ENCODE results near the gene RNGTT.
"Not testable (repeated sequence)": the region's sequence is repeated elsewhere in the genome, so short reads cannot be mapped to it uniquely, and the experiment has no call there.

RNGTT gene

DNA sequence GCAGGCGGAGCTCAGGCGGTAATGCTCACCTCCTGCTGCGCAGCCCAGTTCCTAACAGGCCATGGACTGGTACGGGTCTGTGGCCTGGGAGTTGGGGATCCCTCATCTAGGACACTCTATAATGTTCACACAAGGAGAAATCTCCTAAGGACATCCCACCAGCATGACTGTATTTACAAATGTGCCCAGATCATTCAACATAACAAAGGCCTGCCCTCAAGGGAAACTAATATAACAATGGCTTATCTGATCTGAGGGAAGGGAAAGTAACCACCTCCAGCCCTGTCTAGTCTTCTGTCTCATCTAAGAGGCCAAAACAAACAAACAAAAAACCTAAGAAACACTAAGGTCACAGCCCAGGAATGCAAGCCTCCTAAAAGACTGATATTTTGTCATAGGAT lies 232.8 kb downstream of the RNGTT start:
- DNase-seq (ENCODE audit: low read depth in 1 of 2, low spot score in 1 of 2): peak in 1 of 2 experiments; percentile 66
- in situ Hi-C loops (cut with HindIII; ENCODE audit: low pct_unique_long_range_greater_than_20kb, low sequenced_read_pairs): no loop called here

DNA sequence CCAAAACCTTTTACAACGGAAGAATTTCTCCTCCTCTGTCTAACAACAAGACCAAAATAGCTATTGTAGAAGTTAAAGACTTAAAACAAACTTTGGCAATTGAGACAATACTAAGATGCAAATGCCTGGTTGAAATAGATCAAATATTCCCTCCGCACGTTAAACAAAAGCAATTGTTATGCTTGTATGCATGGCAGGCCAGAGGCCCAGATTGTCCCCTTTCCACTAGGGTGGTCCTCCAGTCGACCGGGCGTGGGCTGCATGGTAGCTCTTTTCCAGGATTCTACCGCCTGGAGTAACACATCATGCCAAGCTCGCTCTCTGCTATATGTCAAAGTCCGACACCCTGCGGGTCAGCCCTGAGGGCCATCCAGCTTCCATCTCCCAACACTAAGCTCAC lies 234.7 kb downstream of the RNGTT start:
- TF ChIP-seq JUND (IDR thresholded peaks at IDR 0.05; ENCODE audit: low read depth): no peak
- in situ Hi-C loops (cut with HindIII; ENCODE audit: low pct_unique_long_range_greater_than_20kb, low sequenced_read_pairs): no loop called here
- no peak for DNase-seq (ENCODE audit: low read depth in 1 of 2, low spot score in 1 of 2)

More for the DNA sequence above, 232.8 kb downstream of the RNGTT start:
- no peak for TF ChIP-seq JUND (IDR thresholded peaks at IDR 0.05; ENCODE audit: low read depth)

DNA sequence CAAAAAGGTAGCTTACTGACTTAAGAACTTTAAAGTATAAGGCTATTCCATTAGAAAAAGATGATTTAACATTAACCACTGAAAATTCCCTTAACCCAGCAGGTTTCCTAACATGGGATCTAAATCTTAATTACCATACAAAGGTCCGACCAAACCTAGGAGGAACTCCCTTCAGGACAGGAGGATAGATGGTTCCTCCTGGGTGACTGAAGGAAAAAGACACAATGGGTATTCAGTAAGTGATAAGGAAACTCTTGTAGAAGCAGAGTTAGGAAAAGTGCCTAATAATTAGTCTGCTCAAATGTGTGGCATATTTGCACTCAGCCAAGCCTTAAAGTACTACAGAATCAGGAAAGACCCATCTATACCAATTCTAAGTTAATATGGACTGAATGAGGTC lies 237.0 kb downstream of the RNGTT start:
- DNase-seq (ENCODE audit: low read depth in 1 of 2, low spot score in 1 of 2); in situ Hi-C loops (cut with HindIII; ENCODE audit: low pct_unique_long_range_greater_than_20kb, low sequenced_read_pairs): not testable (repeated sequence)

DNA sequence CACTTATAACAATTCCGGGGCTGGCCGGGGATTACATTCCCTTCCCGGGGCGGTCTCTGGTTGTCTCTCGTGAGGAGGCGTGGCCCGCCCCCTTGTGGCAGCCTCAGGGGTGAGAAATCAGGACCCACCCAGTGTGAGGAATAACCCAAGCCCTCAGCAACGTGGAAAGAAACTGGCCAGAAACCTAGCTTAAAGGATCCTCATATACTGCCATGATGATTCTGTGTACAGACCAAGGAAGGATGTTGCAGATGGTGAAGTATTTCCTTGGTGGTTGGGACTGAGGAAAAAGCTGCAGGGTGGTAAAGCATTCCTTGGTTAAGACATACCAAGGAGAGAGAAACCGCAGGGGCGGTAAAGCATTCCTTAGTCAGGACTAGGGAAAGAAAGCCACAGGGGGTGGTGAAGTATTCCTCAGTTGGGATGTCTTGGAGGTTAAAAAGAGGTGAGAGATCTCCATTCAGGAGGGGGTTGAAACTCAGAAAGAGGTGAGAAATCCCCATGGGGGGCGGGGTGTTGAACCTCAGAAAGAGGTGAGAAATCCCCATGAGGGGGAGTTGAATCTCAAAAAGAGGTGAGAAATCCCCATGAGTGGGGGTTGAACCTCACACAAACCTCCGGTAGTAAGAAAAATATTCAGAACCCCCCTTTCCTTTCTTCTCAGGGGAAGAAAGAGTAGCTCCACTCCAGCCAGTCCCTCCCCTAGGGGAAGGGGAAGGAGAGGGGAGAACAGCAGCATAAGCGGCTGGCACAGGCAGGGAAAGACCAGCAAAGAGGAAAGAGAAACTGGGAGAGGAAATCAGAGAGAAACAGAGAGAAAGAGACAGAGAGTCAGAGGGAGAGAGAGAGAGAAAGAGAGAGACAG lies 238.1 kb downstream of the RNGTT start:
- in situ Hi-C loops (cut with HindIII; ENCODE audit: low pct_unique_long_range_greater_than_20kb, low sequenced_read_pairs): no loop called here
- no peak for TF ChIP-seq JUND (IDR thresholded peaks at IDR 0.05; ENCODE audit: low read depth)
- DNase-seq (ENCODE audit: low read depth in 1 of 2, low spot score in 1 of 2): no peak

DNA sequence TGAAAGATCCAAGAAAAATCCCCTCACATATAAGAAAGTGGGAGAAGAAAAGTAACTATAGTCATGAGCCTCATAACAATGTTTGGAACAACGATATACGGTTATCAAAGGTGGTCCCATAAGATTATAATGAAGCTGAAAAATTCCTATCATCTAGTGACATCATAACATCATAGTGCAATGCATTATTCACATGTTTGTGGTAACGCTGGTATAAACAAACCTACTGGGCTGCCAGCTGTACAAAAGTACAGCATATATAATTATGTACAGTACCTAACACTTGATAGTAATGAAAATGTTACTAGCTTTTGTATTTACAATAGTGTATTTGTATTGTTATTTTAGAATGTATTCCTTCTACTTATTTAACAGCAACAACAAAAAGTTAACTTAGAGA lies 240.7 kb downstream of the RNGTT start:
- DNase-seq (ENCODE audit: low read depth in 1 of 2, low spot score in 1 of 2): no peak
- no peak for TF ChIP-seq JUND (IDR thresholded peaks at IDR 0.05; ENCODE audit: low read depth)
- in situ Hi-C loops (cut with HindIII; ENCODE audit: low pct_unique_long_range_greater_than_20kb, low sequenced_read_pairs): no loop called here

DNA sequence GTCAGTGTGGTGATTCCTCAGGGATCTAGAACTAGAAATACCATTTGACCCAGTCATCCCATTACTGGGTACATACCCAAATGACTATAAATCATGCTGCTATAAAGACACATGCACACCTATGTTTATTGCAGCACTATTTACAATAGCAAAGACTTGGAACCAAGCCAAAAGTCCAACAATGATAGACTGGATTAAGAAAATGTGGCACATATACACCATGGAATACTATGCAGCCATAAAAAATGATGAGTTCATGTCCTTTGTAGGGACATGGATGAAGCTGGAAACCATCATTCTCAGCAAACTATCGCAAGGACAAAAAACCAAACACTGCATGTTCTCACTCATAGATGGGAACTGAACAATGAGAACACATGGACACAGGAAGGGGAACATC lies 247.0 kb downstream of the RNGTT start:
- in situ Hi-C loops (cut with HindIII; ENCODE audit: low pct_unique_long_range_greater_than_20kb, low sequenced_read_pairs); DNase-seq (ENCODE audit: low read depth in 1 of 2, low spot score in 1 of 2): not testable (repeated sequence)

DNA sequence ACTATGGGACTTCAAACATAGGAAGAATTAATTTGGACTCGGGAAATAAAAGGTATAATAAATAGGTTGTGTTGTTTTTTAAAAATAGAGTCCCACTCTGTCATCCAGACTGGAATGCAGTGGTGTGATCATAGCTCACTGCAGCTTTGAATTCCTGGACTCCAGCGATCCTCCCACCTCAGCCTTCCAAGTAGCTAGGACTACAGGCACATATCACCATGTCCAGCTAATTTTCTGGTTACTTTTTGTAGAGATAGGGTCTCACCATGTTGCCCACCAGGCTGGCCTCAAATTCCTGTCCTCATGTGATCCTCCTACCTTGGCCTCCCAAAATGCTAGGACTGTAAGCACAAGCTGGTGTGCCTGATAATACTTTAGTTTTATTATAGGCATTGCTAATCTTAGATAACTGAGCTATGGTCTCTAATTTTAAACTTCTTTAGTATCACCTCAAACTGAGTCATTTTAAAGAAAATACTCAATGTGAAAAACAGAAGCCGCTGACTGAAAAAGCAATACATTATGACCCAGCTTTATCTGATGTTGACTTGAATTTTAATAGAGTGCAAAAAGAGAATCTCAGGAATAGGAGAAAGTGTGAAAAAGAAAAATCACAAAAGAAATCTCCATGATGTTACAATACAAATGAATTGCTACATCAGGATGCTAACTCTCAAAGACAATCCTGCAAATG lies 251.0 kb downstream of the RNGTT start:
- in situ Hi-C loops (cut with HindIII; ENCODE audit: low pct_unique_long_range_greater_than_20kb, low sequenced_read_pairs): no loop called here
- TF ChIP-seq JUND (IDR thresholded peaks at IDR 0.05; ENCODE audit: low read depth): no peak
- DNase-seq (ENCODE audit: low read depth in 1 of 2, low spot score in 1 of 2): no peak

DNA sequence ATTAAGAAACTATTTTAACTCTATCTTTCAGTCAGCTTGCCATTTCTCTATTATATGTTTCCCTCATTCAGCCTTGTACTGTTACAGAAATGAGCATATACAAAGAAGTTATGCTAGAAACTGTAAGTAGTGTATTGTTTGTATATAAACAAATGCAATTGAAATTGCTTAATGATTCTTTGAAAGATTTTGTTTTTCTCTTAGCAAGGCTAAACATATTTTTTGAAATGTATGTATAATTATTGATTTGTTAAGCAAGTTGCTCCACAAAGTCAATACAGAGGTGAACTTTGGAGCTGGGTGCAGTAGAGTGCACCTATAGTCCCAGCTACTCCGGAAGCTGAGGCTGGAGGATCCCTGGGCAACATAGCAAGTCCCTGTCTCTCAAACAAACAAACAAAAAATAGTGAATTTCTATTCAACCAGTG lies 253.6 kb downstream of the RNGTT start:
- no peak for DNase-seq (ENCODE audit: low read depth in 1 of 2, low spot score in 1 of 2)
- TF ChIP-seq JUND (IDR thresholded peaks at IDR 0.05; ENCODE audit: low read depth): no peak
- in situ Hi-C loops (cut with HindIII; ENCODE audit: low pct_unique_long_range_greater_than_20kb, low sequenced_read_pairs): no loop called here

DNA sequence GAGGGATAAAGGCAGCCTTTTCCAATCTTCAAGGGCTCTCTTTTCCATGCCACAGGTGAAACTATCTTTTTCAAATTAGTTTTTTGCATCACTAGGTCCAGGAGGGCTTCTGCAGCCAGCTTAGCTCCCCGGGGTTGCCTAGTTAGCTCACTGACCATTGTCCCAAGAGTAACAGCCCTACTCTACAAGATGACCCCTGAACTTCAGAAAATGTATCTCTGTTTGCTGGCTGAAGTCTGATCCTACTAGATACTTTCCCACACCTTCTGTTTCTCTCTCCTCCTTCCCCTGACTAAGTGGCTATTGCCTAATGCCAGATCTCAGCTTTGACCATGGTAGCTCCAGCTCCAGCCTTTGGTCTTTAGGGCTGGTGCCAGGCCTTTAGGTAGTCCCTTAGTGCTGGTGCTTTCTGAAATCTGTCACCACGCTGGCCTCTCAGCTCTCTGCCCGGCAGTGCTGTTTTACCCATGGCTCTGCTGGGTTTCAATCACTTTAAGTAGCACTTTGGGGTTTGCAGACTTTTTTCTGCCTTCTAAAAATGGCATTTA lies 255.1 kb downstream of the RNGTT start:
- DNase-seq (ENCODE audit: low read depth in 1 of 2, low spot score in 1 of 2): no peak
- no peak for TF ChIP-seq JUND (IDR thresholded peaks at IDR 0.05; ENCODE audit: low read depth)
- in situ Hi-C loops (cut with HindIII; ENCODE audit: low pct_unique_long_range_greater_than_20kb, low sequenced_read_pairs): no loop called here

DNA sequence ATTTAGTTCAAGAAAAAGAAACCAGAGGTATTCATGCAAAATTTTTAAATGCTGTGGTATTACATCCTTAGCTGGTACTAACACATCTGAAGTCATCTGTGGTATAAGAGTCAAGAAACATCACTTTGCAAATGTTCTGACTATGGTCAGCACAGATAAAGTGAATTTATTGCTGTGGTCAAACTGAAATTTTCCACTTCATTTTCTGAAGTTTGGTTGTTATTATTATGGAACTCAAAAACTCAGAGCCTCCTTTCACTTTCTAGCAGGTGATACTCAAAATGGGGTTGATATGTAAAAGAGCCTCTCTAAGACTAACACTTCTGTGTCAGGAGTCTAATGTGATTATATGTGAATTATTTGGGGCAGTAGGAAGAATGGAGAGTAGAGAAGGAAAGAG lies 257.8 kb downstream of the RNGTT start:
- no peak for DNase-seq (ENCODE audit: low read depth in 1 of 2, low spot score in 1 of 2)

DNA sequence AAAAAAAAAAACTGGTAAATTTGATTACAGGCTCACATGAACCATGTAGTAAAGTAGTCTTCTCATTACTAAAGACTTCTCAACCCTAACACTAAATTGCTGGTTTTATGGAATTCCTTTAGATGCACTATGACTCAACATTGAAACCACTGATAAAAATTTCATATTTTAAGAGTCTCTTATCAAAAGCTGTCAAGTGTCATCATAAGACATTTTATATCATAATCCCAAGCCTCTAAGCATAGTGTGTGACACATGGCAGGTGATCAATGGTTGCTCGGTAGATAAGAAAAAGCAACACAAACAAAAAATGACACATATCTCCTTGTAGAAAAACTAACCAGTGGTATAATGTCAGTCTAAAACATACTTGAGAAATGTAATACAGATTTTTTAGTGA lies 258.4 kb downstream of the RNGTT start:
- no peak for DNase-seq (ENCODE audit: low read depth in 1 of 2, low spot score in 1 of 2)
- no peak for TF ChIP-seq JUND (IDR thresholded peaks at IDR 0.05; ENCODE audit: low read depth)
- in situ Hi-C loops (cut with HindIII; ENCODE audit: low pct_unique_long_range_greater_than_20kb, low sequenced_read_pairs): no loop called here

More for the DNA sequence above, 257.8 kb downstream of the RNGTT start:
- in situ Hi-C loops (cut with HindIII; ENCODE audit: low pct_unique_long_range_greater_than_20kb, low sequenced_read_pairs): no loop called here
- no peak for TF ChIP-seq JUND (IDR thresholded peaks at IDR 0.05; ENCODE audit: low read depth)

DNA sequence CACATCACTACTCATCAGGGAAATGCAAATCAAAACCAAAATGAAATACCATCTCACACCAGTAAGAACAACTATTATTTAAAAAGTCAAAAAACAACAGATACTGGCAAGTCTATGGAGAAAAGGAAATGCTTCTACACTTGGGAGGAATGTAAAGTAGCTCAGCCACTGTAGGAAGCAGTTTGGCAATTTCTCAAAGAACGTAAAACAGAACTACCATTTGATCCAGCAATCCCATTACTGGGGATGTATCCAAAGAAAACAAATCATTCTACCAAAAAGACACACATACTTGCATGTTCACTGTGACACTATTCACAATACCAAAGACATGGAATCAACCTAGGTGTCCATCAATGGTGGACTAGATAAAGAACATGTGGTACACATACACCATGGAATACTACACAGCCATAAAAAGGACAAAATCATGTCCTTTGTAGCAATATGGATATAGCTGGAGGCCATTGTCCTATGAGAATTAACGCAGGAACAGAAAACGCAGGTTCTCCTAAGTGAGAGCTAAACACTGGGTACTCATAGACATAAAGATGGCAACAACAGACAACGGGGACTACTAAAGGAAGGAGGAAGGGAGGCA lies 260.4 kb downstream of the RNGTT start:
- no peak for TF ChIP-seq JUND (IDR thresholded peaks at IDR 0.05; ENCODE audit: low read depth)
- in situ Hi-C loops (cut with HindIII; ENCODE audit: low pct_unique_long_range_greater_than_20kb, low sequenced_read_pairs): no loop called here
- no peak for DNase-seq (ENCODE audit: low read depth in 1 of 2, low spot score in 1 of 2)

DNA sequence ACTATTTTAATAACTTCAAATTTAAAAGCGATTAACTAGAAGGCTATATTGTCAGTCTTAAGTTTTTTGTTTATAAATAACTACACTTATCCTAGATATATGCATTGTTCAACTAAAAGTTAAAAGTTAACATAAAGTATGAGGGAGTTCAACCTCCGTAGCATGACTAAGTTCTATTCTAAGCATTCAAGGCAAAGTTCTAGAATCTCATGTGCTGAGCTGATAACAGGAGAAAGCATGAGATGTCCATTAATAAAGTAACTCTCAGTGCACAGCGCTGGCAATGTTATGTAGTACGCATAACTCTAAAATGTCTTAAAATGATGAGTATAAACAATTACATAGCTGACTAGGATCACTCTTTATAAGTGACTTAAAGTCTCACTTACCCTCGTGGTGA lies 264.8 kb downstream of the RNGTT start:
- in situ Hi-C loops (cut with HindIII; ENCODE audit: low pct_unique_long_range_greater_than_20kb, low sequenced_read_pairs): no loop called here
- DNase-seq (ENCODE audit: low read depth in 1 of 2, low spot score in 1 of 2): no peak

More for the DNA sequence above, 264.8 kb downstream of the RNGTT start:
- TF ChIP-seq JUND (IDR thresholded peaks at IDR 0.05; ENCODE audit: low read depth): no peak
